GM18870 (cell line): ENCODE results near the gene MSLN.
"Not testable (repeated sequence)": the region's sequence is repeated elsewhere in the genome, so short reads cannot be mapped to it uniquely, and the experiment has no call there.

Experiments
- ATAC-seq: cut with Tn5 transposase; IDR thresholded peaks from one replicate; pipeline ENCODE4 v1.9.1; 2021; ENCODE audit warnings: moderate library complexity; ENCODE audit not compliant: unreplicated experiment

MSLN gene

GRCh38 chr16:734208-734980 is 26.1 kb upstream of the MSLN start:
- ATAC-seq = no peak

GRCh38 chr16:734981-735881 is 25.3 kb upstream of the MSLN start:
- no peak for ATAC-seq

GRCh38 chr16:735982-736453 is 24.5 kb upstream of the MSLN start:
- no peak for ATAC-seq

DNA sequence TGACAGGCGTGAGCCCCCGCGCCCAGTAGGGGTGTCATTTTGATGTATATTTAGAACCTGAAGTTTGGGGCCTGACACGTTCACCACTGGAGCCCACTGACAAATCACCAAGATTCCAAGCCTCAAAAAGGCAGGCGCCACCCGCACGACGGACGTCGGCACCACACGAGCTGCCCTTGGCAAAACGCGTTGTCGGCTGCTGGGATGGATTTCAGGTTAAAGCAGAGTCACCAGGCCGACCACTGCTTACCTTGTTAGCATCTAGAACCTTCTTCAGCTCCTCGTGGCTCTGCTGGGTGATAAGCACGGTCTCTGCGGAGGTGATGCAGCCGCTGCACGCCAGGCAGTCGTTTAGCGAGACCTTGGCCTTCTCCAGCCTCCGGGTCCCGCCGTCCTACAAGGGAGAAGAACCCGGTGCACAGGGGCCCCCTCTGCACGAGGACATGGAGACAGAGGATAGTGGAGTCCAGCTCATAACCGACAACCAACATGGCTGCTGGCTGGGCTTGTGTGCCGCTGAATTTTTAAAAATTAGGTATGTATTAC is 23.5 kb upstream of the MSLN start:
- ATAC-seq = no peak

DNA sequence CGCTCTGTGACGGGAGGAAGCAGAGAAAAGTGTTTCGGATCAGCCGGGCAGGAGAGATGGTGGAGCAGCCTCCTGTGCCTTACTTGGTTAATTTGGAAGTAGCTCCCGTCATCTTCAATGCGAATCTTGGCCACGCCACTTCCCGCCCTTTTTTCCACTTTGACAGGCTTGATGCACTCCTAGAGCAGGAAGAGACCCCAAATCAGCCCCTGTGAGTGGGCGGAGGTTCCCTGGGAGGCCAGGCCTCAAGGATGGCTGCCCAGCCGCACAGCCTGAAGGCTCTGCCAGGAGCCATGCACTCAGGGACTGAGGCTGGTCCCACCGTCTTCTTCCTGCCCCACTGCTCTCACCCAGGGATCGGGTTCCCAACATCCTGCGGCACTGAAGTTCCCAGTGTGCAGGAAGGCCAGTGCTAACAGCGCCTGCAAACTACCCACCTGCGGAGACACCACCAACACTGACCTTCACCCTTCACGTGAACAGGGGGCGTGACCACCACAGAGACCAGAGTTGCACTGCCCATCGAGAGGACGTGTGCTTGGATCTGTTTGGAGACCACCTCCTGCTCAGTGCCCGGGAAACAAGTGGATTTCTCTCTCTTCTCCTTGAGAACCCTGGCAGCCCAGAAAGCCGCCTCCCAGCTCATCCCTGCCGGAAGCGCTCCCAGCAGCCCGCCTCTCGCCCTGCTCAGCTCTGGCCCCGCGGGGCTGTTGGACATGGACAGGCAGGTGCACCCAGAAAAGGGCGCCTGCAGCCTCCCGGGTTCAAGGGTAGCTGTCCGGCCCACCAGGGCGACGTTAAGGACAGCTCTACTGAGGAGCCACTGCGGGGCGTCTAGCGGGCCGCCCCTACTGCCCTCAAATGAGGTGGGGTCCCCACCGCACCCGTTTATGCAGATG is 20.7 kb upstream of the MSLN start:
- no peak for ATAC-seq

GRCh38 chr16:740459-740763 is 20.1 kb upstream of the MSLN start:
- ATAC-seq = no peak

GRCh38 chr16:740764-741505 is 19.6 kb upstream of the MSLN start, which contains the start of gene CIAO3:
Gene CIAO3 (minus strand): TSS chr16:740997. CDS start chr16:740985, 12 bp downstream.
- ATAC-seq = no peak

DNA sequence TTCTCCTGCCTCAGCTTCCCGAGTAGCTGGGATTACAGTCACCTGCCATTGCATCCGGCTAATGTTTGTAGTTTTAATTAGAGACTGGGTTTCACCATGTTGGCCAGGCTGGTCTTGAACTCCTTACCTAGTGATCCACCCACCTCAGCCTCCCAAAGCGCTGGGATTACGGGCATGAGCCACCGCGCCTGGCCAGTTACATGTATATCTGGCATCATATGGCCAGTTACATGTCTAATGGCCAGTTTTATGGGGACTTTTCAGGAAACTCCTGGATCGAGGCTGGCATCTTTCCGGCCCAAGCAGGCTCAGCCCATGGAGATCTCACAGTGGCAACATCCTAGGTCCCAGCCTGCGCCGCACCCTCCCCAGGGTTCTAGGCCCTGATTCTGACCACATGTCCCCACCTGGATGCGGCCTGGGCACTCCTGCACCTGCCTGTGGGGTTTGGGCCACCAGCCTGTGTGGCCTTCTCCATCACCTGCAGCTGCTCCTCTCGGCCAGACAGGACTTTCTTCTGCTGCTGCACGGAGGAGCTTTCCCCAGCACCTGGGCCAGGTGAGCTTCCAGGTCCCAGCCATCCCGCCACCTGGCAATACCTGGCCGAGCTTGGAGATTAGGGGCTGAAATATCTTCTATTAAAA is 18.4 kb upstream of the MSLN start:
- ATAC-seq = no peak

DNA sequence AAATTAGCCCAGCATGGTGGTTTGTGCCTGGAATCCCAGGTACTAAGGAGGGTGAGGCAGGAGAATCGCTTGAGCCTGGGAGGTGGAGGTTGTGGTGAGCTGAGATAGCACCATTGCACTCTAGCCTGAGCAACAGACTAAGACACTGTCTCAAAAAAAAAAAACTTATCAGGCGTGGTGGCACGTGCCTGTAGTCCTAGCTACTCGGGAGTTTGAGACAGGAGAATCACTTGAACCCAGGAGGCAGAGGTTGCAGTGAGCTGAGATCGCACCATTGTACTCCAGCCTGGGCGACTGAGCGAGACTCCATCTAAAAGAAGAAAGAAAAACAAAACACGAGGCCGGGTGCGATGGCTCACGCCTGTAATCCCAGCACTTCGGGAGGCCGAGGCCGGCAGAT is 17.6 kb upstream of the MSLN start:
- ATAC-seq = not testable (repeated sequence)

GRCh38 chr16:743794-744500 is 16.6 kb upstream of the MSLN start:
- no peak for ATAC-seq

DNA sequence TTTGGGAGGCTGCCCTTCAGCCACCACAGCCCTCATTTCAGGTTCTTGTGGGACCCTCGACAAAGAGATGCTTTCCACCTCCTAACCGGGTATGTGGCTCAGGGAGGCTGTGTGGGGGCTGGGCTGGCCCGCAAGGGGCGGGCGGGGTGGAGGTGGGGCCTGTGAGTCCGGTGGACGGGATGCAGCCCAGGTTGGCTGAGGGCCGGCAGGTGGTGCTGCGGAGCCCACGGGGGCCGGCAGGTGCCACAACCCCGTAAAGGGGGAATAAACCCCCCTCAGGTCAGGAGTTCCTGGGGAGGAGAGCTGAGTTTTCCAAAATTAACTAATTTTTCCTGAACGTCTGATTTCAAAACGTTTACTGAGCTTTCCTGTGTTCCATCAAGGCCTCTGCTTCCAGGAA is 14.8 kb upstream of the MSLN start:
- ATAC-seq = no peak

DNA sequence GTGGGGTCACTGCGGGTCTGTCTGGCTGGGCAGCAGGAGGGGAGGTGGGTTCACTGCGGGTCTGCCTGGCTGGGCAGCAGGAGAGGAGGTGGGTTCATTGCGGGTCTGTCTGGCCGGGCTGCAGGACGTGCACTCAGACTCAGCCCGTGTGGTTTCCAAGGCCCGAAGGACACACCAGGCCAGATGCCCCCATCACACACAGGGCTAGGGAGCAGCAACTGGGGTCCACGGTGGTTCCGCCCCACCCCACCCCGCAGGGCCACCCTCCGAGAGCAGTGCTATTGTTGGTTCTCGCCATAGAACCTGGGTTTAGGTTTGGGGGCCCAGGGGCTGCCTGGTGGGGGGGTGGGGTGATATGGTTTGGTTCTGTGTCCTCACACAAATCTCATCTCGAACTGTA is 13.9 kb upstream of the MSLN start:
- ATAC-seq = no peak

- no peak for ATAC-seq
These were observed 12.4 kb upstream of the MSLN start for GRCh38 chr16:747978-748746.

- no peak for ATAC-seq
These were observed 11.5 kb upstream of the MSLN start for GRCh38 chr16:749010-749409.

GRCh38 chr16:750485-750884 is 10.0 kb upstream of the MSLN start:
- ATAC-seq = no peak

- no peak for ATAC-seq
These were observed 9.2 kb upstream of the MSLN start for GRCh38 chr16:751152-752006.

GRCh38 chr16:752007-752312 is 8.6 kb upstream of the MSLN start:
- ATAC-seq = no peak
